Neural cell (in vitro differentiated cells): ENCODE measurements around the gene OLFM1. TPM values are rescaled to one million over a fixed set of nuclear protein-coding genes. Genes with fewer than 3 reads are reported as not detected.

Experiments
- H2AFZ ChIP-seq: fragments of 200-600, 300-800 bp; sonication (generic), shearing (Covaris generic); 2 replicates; pipeline ENCODE4 v1.6.0; 2014; ENCODE audit warnings: low read depth, mild to moderate bottlenecking, antibody characterized with exemption, low read length, moderate library complexity
- H3F3A ChIP-seq: fragments of 200-600 bp; shearing (Covaris generic); 2 replicates; pipeline ENCODE4 v1.6.1; 2016; ENCODE audit warnings: mild to moderate bottlenecking, moderate library complexity, mixed read lengths, antibody characterized with exemption, low read length; ENCODE audit not compliant: insufficient read depth, poor library complexity, severe bottlenecking
- H3K27ac ChIP-seq: fragments of 200-600, 300-800 bp; sonication (generic), shearing (Covaris generic); 2 replicates; pipeline ENCODE4 v1.5.1; 2014; ENCODE audit warnings: mild to moderate bottlenecking, low read length, moderate library complexity
- H3K27me3 ChIP-seq: fragments of 300-800, 200-600 bp; sonication (generic), shearing (Covaris generic); 2 replicates; pipeline ENCODE4 v1.6.0; 2014; ENCODE audit warnings: mild to moderate bottlenecking, low read depth, low read length, moderate library complexity; ENCODE audit not compliant: insufficient read depth
- H3K36me3 ChIP-seq: fragments of 300-800, 200-600 bp; sonication (generic), shearing (Covaris generic); 2 replicates; pipeline ENCODE4 v1.5.1; 2014; ENCODE audit warnings: mild to moderate bottlenecking, antibody characterized with exemption, low read length, moderate library complexity; ENCODE audit not compliant: insufficient read depth
- H3K4me2 ChIP-seq: fragments of 300-800, 200-600 bp; sonication (generic), shearing (Covaris generic); 2 replicates; pipeline ENCODE4 v1.6.0; 2014; ENCODE audit warnings: mild to moderate bottlenecking, low read length
- H3K4me3 ChIP-seq: fragments of 300-800, 200-600 bp; sonication (generic), shearing (Covaris generic); 2 replicates; pipeline ENCODE4 v1.5.1; 2014; ENCODE audit warnings: mild to moderate bottlenecking, low read length, moderate library complexity
- H3K79me2 ChIP-seq: fragments of 200-600 bp; shearing (Covaris generic); replicated peaks from 2 replicates; pipeline ENCODE4 v1.6.0; 2014; ENCODE audit warnings: mild to moderate bottlenecking, low read length, moderate library complexity; ENCODE audit not compliant: insufficient read depth
- H3K9ac ChIP-seq: fragments of 300-800, 200-600 bp; sonication (generic), shearing (Covaris generic); 2 replicates; pipeline ENCODE4 v1.6.1; 2016; ENCODE audit warnings: mild to moderate bottlenecking, low read length, mixed read lengths
- H3K9me2 ChIP-seq: fragments of 200-600 bp; shearing (Covaris generic); 2 replicates; pipeline ENCODE4 v1.6.1; 2016; ENCODE audit warnings: mild to moderate bottlenecking, low read length, mixed read lengths; ENCODE audit not compliant: insufficient read depth
- H3K9me3 ChIP-seq: fragments of 200-600, 300-800 bp; sonication (generic), shearing (Covaris generic); 2 replicates; pipeline ENCODE4 v1.6.1; 2016; ENCODE audit warnings: mild to moderate bottlenecking, mixed run types, low read length, moderate library complexity, mixed read lengths
- H4K20me1 ChIP-seq: fragments of 200-600 bp; shearing (Covaris generic); 2 replicates; pipeline ENCODE4 v1.6.1; 2016; ENCODE audit warnings: mild to moderate bottlenecking, mixed run types; ENCODE audit not compliant: insufficient read depth
- CTCF ChIP-seq: fragments of 450-650 bp; IDR thresholded peaks from 2 replicates; pipeline ENCODE4 v1.5.1; 2014; ENCODE audit warnings: antibody characterized with exemption, mild to moderate bottlenecking, moderate library complexity; ENCODE audit not compliant: poor library complexity, severe bottlenecking
- EP300 ChIP-seq: fragments of 450-650 bp; conservative IDR thresholded peaks from 2 replicates; pipeline ENCODE4 v1.6.1; 2014; ENCODE audit warnings: antibody characterized with exemption, mild to moderate bottlenecking, moderate library complexity; ENCODE audit not compliant: poor library complexity, severe bottlenecking
- EZH2 ChIP-seq: fragments of 200-600, 300-800 bp; shearing (Covaris generic), sonication (generic); IDR thresholded peaks from 2 replicates; pipeline ENCODE4 v1.6.1; 2014; ENCODE audit warnings: antibody characterized with exemption, low read length, borderline replicate concordance, mild to moderate bottlenecking; ENCODE audit not compliant: insufficient read depth, poor library complexity, severe bottlenecking
- MXI1 ChIP-seq: fragments of 450-650 bp; conservative IDR thresholded peaks from 2 replicates; pipeline ENCODE4 v1.6.1; 2014; ENCODE audit warnings: antibody characterized with exemption, mild to moderate bottlenecking; ENCODE audit not compliant: poor library complexity, severe bottlenecking
- POLR2AphosphoS5 ChIP-seq: IDR thresholded peaks from 2 replicates; pipeline ENCODE4 v1.6.1; 2012
- RAD21 ChIP-seq: fragments of 450-650 bp; conservative IDR thresholded peaks from 2 replicates; pipeline ENCODE4 v1.6.1; 2014; ENCODE audit warnings: antibody characterized with exemption, mild to moderate bottlenecking, moderate library complexity
- REST ChIP-seq: IDR thresholded peaks from 2 replicates; pipeline ENCODE4 v1.6.1; 2012; ENCODE audit warnings: borderline replicate concordance
- SMC3 ChIP-seq: fragments of 450-650 bp; conservative IDR thresholded peaks from 2 replicates; pipeline ENCODE4 v1.6.1; 2014; ENCODE audit warnings: antibody characterized with exemption, mild to moderate bottlenecking, moderate library complexity; ENCODE audit not compliant: poor library complexity
- TAF1 ChIP-seq: IDR thresholded peaks from 2 replicates; pipeline ENCODE4 v1.6.1; 2012; ENCODE audit warnings: low read depth
- polyA plus RNA-seq: library from polyadenylated mRNA; depleted of rRNA; stranded (reverse); fragments of >200 nt; gene quantifications from 2 replicates; pipeline ENCODE4 v1.2.3, GENCODE V29; 2014

OLFM1 gene
- polyA plus RNA-seq, 1 donor from 2014 or later, result 102 TPM

DNA sequence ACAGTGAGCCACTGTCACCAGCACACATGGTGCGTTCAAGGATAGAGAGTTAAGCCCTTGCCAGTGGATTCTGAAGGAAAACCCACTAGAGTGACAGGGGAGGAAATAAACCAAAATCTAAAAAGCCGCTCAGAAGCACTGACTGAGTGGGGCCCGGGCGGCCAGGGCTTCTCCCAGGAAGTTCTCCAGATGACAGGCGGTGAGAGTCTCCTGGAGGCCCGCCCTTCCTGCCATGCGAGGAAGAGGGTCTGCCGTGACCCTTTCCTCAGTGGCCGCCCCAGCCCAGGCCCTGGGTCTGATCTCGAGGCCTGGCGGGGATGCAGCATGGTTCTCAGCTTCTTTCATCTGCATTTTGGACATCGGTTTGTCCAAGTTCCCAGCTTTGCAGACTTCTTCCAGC lies 14.9 kb downstream of the OLFM1 start:
- Histone ChIP-seq H4K20me1 (no peaks in the 10 kb centered on the region), H3K36me3 (no peaks in the 10 kb centered on the region), H3K79me2 (no peaks in the 10 kb centered on the region), H3K9me2 (no peaks in the 10 kb centered on the region), H3K4me3 (no peak overlapping the region), H3K4me2 (no peak overlapping the region), H2AFZ (no peak overlapping the region), H3K9ac (no peak overlapping the region), H3K27ac (no peak overlapping the region), H3K27me3 (no peaks in the 10 kb centered on the region), H3K9me3 (no peaks in the 10 kb centered on the region), H3F3A (no peaks in the 10 kb centered on the region)
- TF ChIP-seq MXI1 (no peak), CTCF (no peak), EZH2 (no peak), SMC3 (no peak), POLR2AphosphoS5 (no peak), RAD21 (no peak), EP300 (no peak), TAF1 (no peak), REST (no peak)

DNA sequence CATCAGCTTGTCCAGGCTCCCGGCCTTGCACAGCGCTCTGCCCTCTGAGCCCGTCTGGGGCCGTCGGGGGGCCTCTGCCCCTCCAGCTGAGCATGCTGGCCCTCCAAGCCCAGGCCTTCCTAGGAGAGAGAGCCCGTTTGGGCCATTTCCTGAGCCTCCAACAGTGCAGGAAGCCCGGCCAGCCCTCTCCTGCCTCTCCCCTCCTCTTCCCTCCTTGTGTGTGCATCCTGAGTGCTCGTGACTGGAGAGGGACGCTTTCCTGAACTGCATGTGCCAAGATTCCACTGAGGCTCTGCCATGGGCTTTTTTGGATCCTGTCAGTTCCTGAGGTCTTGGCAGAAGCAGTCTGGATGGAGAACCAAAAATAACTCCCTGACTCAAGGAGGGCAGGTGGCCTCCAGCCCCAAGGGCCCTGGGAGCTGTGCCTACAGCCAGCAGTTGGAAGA lies 15.6 kb downstream of the OLFM1 start:
- Histone ChIP-seq H3K79me2 (no peaks in the 10 kb centered on the region), H3K27ac (no peak overlapping the region), H3K36me3 (no peaks in the 10 kb centered on the region), H3K4me3 (no peak overlapping the region), H2AFZ (no peak overlapping the region), H3K9me3 (no peaks in the 10 kb centered on the region), H3K9me2 (no peaks in the 10 kb centered on the region), H3K9ac (no peak overlapping the region), H3K27me3 (no peaks in the 10 kb centered on the region), H3K4me2 (no peak overlapping the region), H3F3A (no peaks in the 10 kb centered on the region), H4K20me1 (no peaks in the 10 kb centered on the region)
- no peak for TF ChIP-seq RAD21
- no peak for TF ChIP-seq MXI1
- no peak for TF ChIP-seq REST
- TF ChIP-seq TAF1, result no peak
- no peak for TF ChIP-seq CTCF
- no peak for TF ChIP-seq EP300
- no peak for TF ChIP-seq SMC3
- no peak for TF ChIP-seq POLR2AphosphoS5
- TF ChIP-seq EZH2, result no peak
